ENCODE data around the gene CTSZ. TPM values are rescaled to one million over a fixed set of nuclear protein-coding genes. Genes with fewer than 3 reads are reported as not detected.

The CTSZ gene
- total and polyA plus RNA-seq, 5 donors from 2014 or later: 1.8 to 26.6 (median 3.2) TPM

DNA sequence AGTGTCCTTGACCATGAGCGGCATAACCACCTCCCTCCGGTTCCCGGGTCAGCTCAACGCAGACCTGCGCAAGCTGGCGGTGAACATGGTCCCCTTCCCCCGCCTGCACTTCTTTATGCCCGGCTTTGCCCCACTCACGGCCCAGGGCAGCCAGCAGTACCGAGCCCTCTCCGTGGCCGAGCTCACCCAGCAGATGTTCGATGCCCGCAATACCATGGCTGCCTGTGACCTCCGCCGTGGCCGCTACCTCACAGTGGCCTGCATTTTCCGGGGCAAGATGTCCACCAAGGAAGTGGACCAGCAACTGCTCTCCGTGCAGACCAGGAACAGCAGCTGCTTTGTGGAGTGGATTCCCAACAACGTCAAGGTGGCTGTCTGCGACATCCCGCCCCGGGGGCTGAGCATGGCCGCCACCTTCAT lies 17.1 kb upstream of the CTSZ start:
- ATAC-seq (ENCODE audit: low read depth in 2 of 2): no peak
- no peak for DNase-seq
- H3K36me3 ChIP-seq (ENCODE audit: control insufficient read depth, insufficient read depth, low read length): peaks cover 64% of the 10 kb centered on the region
- no peaks in the 10 kb centered on the region for H3K27me3 Mint-ChIP-seq
- no peak overlapping the region for H3K4me3 Mint-ChIP-seq
- peaks cover 45% of the 10 kb centered on the region for H3K36me3 Mint-ChIP-seq
- H3K4me1 ChIP-seq (ENCODE audit: control insufficient read depth, insufficient read depth, low read length, poor library complexity, severe bottlenecking): peaks cover 25% of the 10 kb centered on the region
- H3K4me3 ChIP-seq (ENCODE audit: low read depth, low read length): no peak overlapping the region
- peak overlapping the region in 2 of 3 donors; percentile 20 to 42 for H3K27ac Mint-ChIP-seq
- H3K9me3 ChIP-seq (ENCODE audit: control insufficient read depth in 2 of 2, low read length in 2 of 2): no peaks in the 10 kb centered on the region
- no peaks in the 10 kb centered on the region for H3K9me3 Mint-ChIP-seq
- H3K4me1 Mint-ChIP-seq: peaks cover 26 to 45% (median 38%) of the 10 kb centered on the region in 4 donors
- H3K27ac ChIP-seq (ENCODE audit: insufficient read depth, low read length, poor library complexity, severe bottlenecking): no peak overlapping the region
- no peaks in the 10 kb centered on the region for H3K27me3 ChIP-seq (ENCODE audit: control insufficient read depth, insufficient read depth, low read length)

DNA sequence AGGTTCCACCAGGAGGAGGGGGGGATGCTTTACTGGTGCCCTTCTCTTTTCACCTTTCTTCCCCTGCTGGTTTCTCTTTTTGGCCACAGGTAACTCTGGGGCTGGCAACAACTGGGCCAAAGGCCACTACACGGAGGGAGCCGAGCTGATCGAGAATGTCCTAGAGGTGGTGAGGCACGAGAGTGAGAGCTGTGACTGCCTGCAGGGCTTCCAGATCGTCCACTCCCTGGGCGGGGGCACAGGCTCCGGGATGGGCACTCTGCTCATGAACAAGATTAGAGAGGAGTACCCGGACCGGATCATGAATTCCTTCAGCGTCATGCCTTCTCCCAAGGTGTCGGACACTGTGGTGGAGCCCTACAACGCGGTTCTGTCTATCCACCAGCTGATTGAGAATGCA lies 16.6 kb upstream of the CTSZ start:
- Histone ChIP-seq H3K36me3 (ENCODE audit: control insufficient read depth, insufficient read depth, low read length) (peaks cover 59% of the 10 kb centered on the region), H3K4me1 (ENCODE audit: control insufficient read depth, insufficient read depth, low read length, poor library complexity, severe bottlenecking) (peaks cover 20% of the 10 kb centered on the region), H3K9me3 (ENCODE audit: control insufficient read depth in 2 of 2, low read length in 2 of 2) (no peaks in the 10 kb centered on the region), H3K27me3 (ENCODE audit: control insufficient read depth, insufficient read depth, low read length) (no peaks in the 10 kb centered on the region), H3K4me3 (ENCODE audit: low read depth, low read length) (no peak overlapping the region), H3K27ac (ENCODE audit: insufficient read depth, low read length, poor library complexity, severe bottlenecking) (no peak overlapping the region)
- no peak overlapping the region for H3K4me3 Mint-ChIP-seq
- DNase-seq (no peak), ATAC-seq (ENCODE audit: low read depth in 2 of 2) (no peak)
- H3K9me3 Mint-ChIP-seq: no peaks in the 10 kb centered on the region
- H3K36me3 Mint-ChIP-seq: peaks cover 45% of the 10 kb centered on the region
- peak overlapping the region in 1 of 3 donors; percentile 20 for H3K27ac Mint-ChIP-seq
- no peaks in the 10 kb centered on the region for H3K27me3 Mint-ChIP-seq
- peaks cover 21 to 40% (median 33%) of the 10 kb centered on the region in 4 donors for H3K4me1 Mint-ChIP-seq

DNA sequence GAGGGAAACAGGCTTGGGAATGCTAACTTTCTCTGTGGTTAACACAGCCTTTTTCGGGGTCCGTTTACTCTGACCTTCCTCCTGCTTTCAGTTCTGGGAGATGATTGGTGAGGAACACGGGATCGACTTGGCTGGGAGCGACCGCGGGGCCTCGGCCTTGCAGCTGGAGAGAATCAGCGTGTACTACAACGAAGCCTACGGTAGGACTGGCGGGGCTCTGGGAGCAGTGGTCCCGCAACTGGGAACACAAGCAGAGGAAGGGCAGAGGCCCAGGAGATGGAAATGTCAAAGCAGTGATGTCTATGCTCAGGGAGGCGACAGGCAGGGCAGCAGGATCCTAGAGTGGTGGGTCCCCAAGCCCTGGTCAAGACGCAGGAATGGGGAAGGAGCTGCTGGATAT lies 15.7 kb upstream of the CTSZ start:
- Mint-ChIP-seq H3K27ac (peak overlapping the region in 1 of 3 donors; percentile 20), H3K4me3 (no peak overlapping the region), H3K9me3 (no peaks in the 10 kb centered on the region), H3K27me3 (no peaks in the 10 kb centered on the region), H3K36me3 (peaks cover 42% of the 10 kb centered on the region), H3K4me1 (peaks cover 17 to 34% (median 27%) of the 10 kb centered on the region in 4 donors)
- no peak for DNase-seq
- no peak overlapping the region for H3K4me3 ChIP-seq (ENCODE audit: low read depth, low read length)
- peaks cover 12% of the 10 kb centered on the region for H3K4me1 ChIP-seq (ENCODE audit: control insufficient read depth, insufficient read depth, low read length, poor library complexity, severe bottlenecking)
- no peaks in the 10 kb centered on the region for H3K9me3 ChIP-seq (ENCODE audit: control insufficient read depth in 2 of 2, low read length in 2 of 2)
- ATAC-seq (ENCODE audit: low read depth in 2 of 2): no peak
- H3K27ac ChIP-seq (ENCODE audit: insufficient read depth, low read length, poor library complexity, severe bottlenecking): no peak overlapping the region
- H3K36me3 ChIP-seq (ENCODE audit: control insufficient read depth, insufficient read depth, low read length): peaks cover 50% of the 10 kb centered on the region
- no peaks in the 10 kb centered on the region for H3K27me3 ChIP-seq (ENCODE audit: control insufficient read depth, insufficient read depth, low read length)

DNA sequence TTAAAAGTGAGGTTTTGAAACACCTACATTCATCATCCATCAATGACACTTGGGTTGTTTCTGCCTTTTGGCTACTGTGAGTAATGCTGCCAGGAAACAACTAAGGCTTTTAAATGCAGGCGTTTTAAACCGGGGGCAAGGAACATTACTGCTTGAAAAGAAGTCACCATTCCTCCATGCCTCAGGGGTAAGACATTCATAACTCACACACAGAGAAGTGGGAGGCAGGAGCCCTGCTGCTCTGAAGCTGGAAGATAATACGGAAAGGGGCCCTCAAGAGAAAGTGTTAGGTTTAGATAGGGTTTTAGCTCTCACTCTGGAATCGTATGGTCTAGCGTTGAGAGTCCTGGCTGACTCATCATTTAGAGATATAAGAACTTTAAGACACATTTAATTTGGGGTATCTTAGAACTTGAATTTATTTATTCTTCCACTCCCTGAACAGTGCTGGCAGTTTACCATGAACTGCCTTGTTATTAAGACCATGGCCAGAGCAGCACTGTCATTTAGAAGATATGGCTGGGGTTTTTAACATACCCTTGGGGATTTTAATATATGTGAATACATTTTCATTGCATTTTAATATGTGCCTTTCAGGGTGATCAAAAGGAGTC lies 14.0 kb upstream of the CTSZ start:
- peaks cover 14% of the 10 kb centered on the region for H3K4me1 ChIP-seq (ENCODE audit: control insufficient read depth, insufficient read depth, low read length, poor library complexity, severe bottlenecking)
- Mint-ChIP-seq H3K27me3 (no peaks in the 10 kb centered on the region), H3K4me3 (no peak overlapping the region), H3K4me1 (peaks cover 2 to 32% (median 25%) of the 10 kb centered on the region in 4 donors), H3K36me3 (peaks cover 29% of the 10 kb centered on the region), H3K27ac (no peak overlapping the region), H3K9me3 (no peaks in the 10 kb centered on the region)
- DNase-seq: no peak
- H3K27ac ChIP-seq (ENCODE audit: insufficient read depth, low read length, poor library complexity, severe bottlenecking): no peak overlapping the region
- H3K36me3 ChIP-seq (ENCODE audit: control insufficient read depth, insufficient read depth, low read length): peaks cover 33% of the 10 kb centered on the region
- H3K27me3 ChIP-seq (ENCODE audit: control insufficient read depth, insufficient read depth, low read length): no peaks in the 10 kb centered on the region
- H3K9me3 ChIP-seq (ENCODE audit: control insufficient read depth in 2 of 2, low read length in 2 of 2): no peaks in the 10 kb centered on the region
- no peak for ATAC-seq (ENCODE audit: low read depth in 2 of 2)
- H3K4me3 ChIP-seq (ENCODE audit: low read depth, low read length): no peak overlapping the region

DNA sequence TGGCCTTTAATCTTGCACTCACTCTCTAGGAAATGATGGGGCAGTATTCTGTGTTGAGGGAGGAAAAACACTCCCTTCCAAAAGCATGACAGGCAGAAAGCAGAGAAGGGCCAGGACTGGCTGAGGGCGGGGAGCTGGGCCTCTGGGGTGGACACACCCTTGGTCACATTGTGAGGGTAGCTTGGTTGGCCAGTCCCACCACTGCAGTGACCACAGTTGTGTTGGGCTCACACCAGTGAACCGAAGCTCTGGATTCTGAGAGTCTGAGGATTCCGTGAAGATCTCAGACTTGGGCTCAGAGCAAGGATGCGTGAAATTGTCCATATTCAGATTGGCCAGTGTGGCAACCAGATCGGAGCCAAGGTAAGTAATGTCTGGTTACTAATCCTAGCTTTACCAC lies 12.2 kb upstream of the CTSZ start, which contains the start of gene TUBB1:
Gene TUBB1, plus strand, starts transcription at position 213 of the 400 bp plus-strand sequence. Its CDS starts 94 bp downstream, at position 307.
- Histone ChIP-seq H3K36me3 (ENCODE audit: control insufficient read depth, insufficient read depth, low read length) (peaks cover 15% of the 10 kb centered on the region), H3K9me3 (ENCODE audit: control insufficient read depth in 2 of 2, low read length in 2 of 2) (no peaks in the 10 kb centered on the region), H3K4me3 (ENCODE audit: low read depth, low read length) (no peak within 1 kb of the TSS), H3K27ac (ENCODE audit: insufficient read depth, low read length, poor library complexity, severe bottlenecking) (no peak within 1 kb of the TSS), H3K4me1 (ENCODE audit: control insufficient read depth, insufficient read depth, low read length, poor library complexity, severe bottlenecking) (peaks cover 16% of the 10 kb centered on the region), H3K27me3 (ENCODE audit: control insufficient read depth, insufficient read depth, low read length) (no peaks in the 10 kb centered on the region)
- peaks cover 18% of the 10 kb centered on the region for H3K36me3 Mint-ChIP-seq
- no peak within 1 kb of the TSS for H3K4me3 Mint-ChIP-seq
- peaks cover 2 to 30% (median 24%) of the 10 kb centered on the region in 4 donors for H3K4me1 Mint-ChIP-seq
- H3K27me3 Mint-ChIP-seq: no peaks in the 10 kb centered on the region
- H3K9me3 Mint-ChIP-seq: no peaks in the 10 kb centered on the region
- H3K27ac Mint-ChIP-seq: peak within 1 kb of the TSS in 1 of 3 donors; percentile 85
- ATAC-seq (ENCODE audit: low read depth in 2 of 2) (no peak), DNase-seq (no peak)

DNA sequence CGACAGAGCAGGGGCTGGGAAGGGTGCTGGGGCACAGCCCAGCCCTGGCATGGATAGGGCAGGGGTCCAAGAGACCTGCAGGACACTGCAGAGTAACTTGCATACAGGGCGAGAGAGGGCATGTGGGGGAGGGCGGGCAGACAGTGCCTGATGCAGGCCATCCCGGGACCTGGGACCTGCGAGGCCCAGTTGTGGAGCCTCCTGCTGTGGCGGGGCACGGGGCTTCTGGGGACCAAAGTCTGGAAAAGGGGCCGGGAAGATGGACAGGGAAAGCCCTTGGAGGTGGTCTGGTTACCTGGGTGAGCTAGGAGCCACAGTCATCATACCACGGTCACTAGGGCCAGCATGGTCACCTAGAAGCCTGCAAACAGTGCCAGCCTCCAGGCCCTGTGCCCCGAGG lies 11.8 kb upstream of the CTSZ start:
- Mint-ChIP-seq H3K27me3 (no peaks in the 10 kb centered on the region), H3K27ac (peak overlapping the region in 1 of 3 donors; percentile 85), H3K4me3 (no peak overlapping the region), H3K36me3 (peaks cover 21% of the 10 kb centered on the region), H3K4me1 (peaks cover 6 to 34% (median 28%) of the 10 kb centered on the region in 4 donors), H3K9me3 (no peaks in the 10 kb centered on the region)
- Histone ChIP-seq H3K4me3 (ENCODE audit: low read depth, low read length) (no peak overlapping the region), H3K27me3 (ENCODE audit: control insufficient read depth, insufficient read depth, low read length) (no peaks in the 10 kb centered on the region), H3K9me3 (ENCODE audit: control insufficient read depth in 2 of 2, low read length in 2 of 2) (no peaks in the 10 kb centered on the region), H3K27ac (ENCODE audit: insufficient read depth, low read length, poor library complexity, severe bottlenecking) (no peak overlapping the region), H3K4me1 (ENCODE audit: control insufficient read depth, insufficient read depth, low read length, poor library complexity, severe bottlenecking) (peaks cover 20% of the 10 kb centered on the region), H3K36me3 (ENCODE audit: control insufficient read depth, insufficient read depth, low read length) (peaks cover 11% of the 10 kb centered on the region)
- DNase-seq (no peak), ATAC-seq (ENCODE audit: low read depth in 2 of 2) (no peak)

DNA sequence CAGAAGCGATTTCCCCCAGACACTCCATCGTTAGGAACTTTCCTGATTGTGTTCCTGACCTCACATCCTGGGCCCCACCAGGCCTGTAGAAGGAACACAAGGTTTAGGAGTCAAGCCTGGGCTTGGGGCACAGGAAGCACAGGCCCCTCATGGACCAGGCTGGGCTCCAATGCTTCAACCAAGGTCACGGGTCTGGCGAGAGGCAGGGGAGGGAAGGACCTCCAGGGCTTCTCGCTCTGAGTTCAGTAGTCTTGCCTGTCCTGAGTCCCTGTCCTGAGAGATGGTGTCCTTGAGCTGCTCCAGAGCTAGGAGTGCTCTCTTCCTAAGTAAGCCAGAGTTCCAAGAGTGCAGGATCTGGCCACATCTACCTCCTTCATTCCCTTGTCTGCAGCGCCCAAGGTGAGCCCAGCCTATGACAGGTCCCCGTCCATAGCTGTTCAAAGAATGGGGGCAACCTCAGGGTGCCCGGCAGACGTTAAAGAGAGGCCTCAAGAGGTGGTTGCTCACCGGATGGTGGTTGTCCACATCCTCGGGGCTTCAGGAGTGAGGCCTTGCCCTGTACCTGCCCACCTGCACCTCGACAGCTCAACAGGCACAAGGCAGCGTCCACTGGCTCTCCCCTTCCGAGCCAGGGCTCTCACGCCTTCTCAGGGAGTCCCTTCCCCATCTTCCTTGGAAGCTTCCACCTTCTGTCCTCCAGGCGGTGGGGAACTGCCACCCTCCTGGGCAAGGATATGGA lies 10.6 kb upstream of the CTSZ start:
- ATAC-seq (ENCODE audit: low read depth in 2 of 2) (no peak), DNase-seq (no peak)
- Histone ChIP-seq H3K4me1 (ENCODE audit: control insufficient read depth, insufficient read depth, low read length, poor library complexity, severe bottlenecking) (peaks cover 24% of the 10 kb centered on the region), H3K27me3 (ENCODE audit: control insufficient read depth, insufficient read depth, low read length) (no peaks in the 10 kb centered on the region), H3K36me3 (ENCODE audit: control insufficient read depth, insufficient read depth, low read length) (no peaks in the 10 kb centered on the region), H3K4me3 (ENCODE audit: low read depth, low read length) (no peak overlapping the region), H3K27ac (ENCODE audit: insufficient read depth, low read length, poor library complexity, severe bottlenecking) (no peak overlapping the region), H3K9me3 (ENCODE audit: control insufficient read depth in 2 of 2, low read length in 2 of 2) (no peaks in the 10 kb centered on the region)
- Mint-ChIP-seq H3K36me3 (peaks cover 18% of the 10 kb centered on the region), H3K9me3 (no peaks in the 10 kb centered on the region), H3K4me1 (peaks cover 8 to 42% (median 33%) of the 10 kb centered on the region in 4 donors), H3K27ac (peak overlapping the region; percentile 20 to 62 (median 59)), H3K4me3 (peak overlapping the region in 1 of 4 donors; percentile 13), H3K27me3 (no peaks in the 10 kb centered on the region)
